ENCODE results near the gene MST1. TPM values are rescaled to one million over a fixed set of nuclear protein-coding genes. Genes with fewer than 3 reads are reported as not detected.

Gene MST1
- total and polyA plus RNA-seq, 2 of the 4 experiments (the other 2 are of a cell fraction), result 1.3 to 13.0 TPM

DNA sequence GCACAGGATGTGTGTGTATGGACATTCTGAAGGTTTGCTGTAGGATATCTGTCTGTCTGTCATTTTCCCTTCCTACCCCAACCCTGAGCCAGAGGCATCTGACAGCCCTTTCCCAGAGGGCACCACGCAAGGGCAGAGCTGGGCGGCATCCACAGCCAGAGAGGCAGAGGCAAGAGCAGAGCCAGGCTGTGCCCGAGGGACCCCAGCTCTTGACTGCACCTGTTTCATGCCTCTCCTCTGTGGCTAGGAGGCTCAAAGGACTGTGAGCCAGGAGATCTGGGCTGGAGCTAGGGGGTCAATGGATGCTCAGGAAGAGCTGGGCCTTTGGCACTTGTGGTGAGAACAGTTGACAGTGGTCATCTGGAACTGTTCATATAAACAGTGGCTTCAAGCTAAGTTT, 19.9 kb downstream of the MST1 start:
- peaks cover 6% of the 10 kb centered on the region; the same call in 1 of the 2 replicates for H3K9me1 ChIP-seq (ENCODE audit: insufficient read depth, low read length)
- peaks cover 3% of the 10 kb centered on the region; the same call in 1 of the 2 replicates for H4K20me1 ChIP-seq (ENCODE audit: insufficient read depth, low read length)
- no peaks in the 10 kb centered on the region for H3K9me3 ChIP-seq (ENCODE audit: control insufficient read depth, insufficient read depth, low read length)
- no TSS peak for BruUV-seq (replicated peaks)
- peaks cover 5 to 9% of the 10 kb centered on the region in 2 experiments; a peak in 3 of 4 replicates for H3K79me1 ChIP-seq (ENCODE audit: low read depth in 1 of 2, low read length in 2 of 2)
- intact Hi-C loops (cut with micrococcal nuclease) (no loop called here), dilution Hi-C loops (cut with HindIII; ENCODE audit: low sequenced_read_pairs, unreplicated experiment) (no loop called here), in situ Hi-C loops (cut with MboI; ENCODE audit: low sequenced_read_pairs) (no loop called here)
- H3K18ac ChIP-seq (ENCODE audit: low read depth, low read length), result no peak overlapping the region
- CTCF ChIA-PET, result interaction anchor here (1.4 kb wide), 1 partner anchor 130 kb away, joined by 6 read pairs; no protein-coding TSS in a partner anchor
- no peak overlapping the region for H3K4me2 ChIP-seq (ENCODE audit: low read depth, low read length)
- no peak overlapping the region for H2BK120ac ChIP-seq (ENCODE audit: low read depth, low read length)
- no peak overlapping the region for H3K4ac ChIP-seq (ENCODE audit: low read depth, low read length)
- H4K8ac ChIP-seq (ENCODE audit: low read depth in 2 of 2, low read length in 2 of 2), result no peak overlapping the region
- H2AK9ac ChIP-seq (replicated peaks; ENCODE audit: low read depth, low read length, poor library complexity), result no peak overlapping the region
- H2BK15ac ChIP-seq (ENCODE audit: low read depth, low read length), result no peak overlapping the region
- H3K9ac ChIP-seq (ENCODE audit: low read depth, low read length), result no peak overlapping the region
- TF ChIP-seq MXI1 (IDR thresholded peaks at IDR 0.05; ENCODE audit: borderline replicate concordance, low read depth, low read length), result no peak
- TF ChIP-seq, protein P1, sequence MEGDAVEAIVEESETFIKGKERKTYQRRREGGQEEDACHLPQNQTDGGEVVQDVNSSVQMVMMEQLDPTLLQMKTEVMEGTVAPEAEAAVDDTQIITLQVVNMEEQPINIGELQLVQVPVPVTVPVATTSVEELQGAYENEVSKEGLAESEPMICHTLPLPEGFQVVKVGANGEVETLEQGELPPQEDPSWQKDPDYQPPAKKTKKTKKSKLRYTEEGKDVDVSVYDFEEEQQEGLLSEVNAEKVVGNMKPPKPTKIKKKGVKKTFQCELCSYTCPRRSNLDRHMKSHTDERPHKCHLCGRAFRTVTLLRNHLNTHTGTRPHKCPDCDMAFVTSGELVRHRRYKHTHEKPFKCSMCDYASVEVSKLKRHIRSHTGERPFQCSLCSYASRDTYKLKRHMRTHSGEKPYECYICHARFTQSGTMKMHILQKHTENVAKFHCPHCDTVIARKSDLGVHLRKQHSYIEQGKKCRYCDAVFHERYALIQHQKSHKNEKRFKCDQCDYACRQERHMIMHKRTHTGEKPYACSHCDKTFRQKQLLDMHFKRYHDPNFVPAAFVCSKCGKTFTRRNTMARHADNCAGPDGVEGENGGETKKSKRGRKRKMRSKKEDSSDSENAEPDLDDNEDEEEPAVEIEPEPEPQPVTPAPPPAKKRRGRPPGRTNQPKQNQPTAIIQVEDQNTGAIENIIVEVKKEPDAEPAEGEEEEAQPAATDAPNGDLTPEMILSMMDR (conservative IDR thresholded peaks at IDR 0.05; ENCODE audit: low read depth, low read length), result no peak
- TF ChIP-seq MAFK (IDR thresholded peaks at IDR 0.05; ENCODE audit: low read depth, low read length), result no peak
- no peak for TF ChIP-seq FOS (IDR thresholded peaks at IDR 0.05; ENCODE audit: low read depth, low read length)
- TF ChIP-seq BHLHE40 (IDR thresholded peaks at IDR 0.05; ENCODE audit: low read depth, low read length), result no peak
- TF ChIP-seq RCOR1 (IDR thresholded peaks at IDR 0.05; ENCODE audit: insufficient replicate concordance, low read length), result no peak
- no peak for TF ChIP-seq NFE2L2 (IDR thresholded peaks at IDR 0.05; ENCODE audit: low read depth, low read length)
- no peak for TF ChIP-seq MAZ (IDR thresholded peaks at IDR 0.05; ENCODE audit: borderline replicate concordance, low read depth, low read length)
- no peak for TF ChIP-seq RAD21 (IDR thresholded peaks at IDR 0.05; ENCODE audit: low read length)
- no peak for TF ChIP-seq USF2 (IDR thresholded peaks at IDR 0.05; ENCODE audit: low read depth, low read length)
- no peak for TF ChIP-seq RFX5 (IDR thresholded peaks at IDR 0.05; ENCODE audit: low read depth, low read length)
- TF ChIP-seq POLR2A (IDR thresholded peaks at IDR 0.05; ENCODE audit: low read depth, low read length), result no peak
- no peak for TF ChIP-seq SMC3 (IDR thresholded peaks at IDR 0.05; ENCODE audit: low read depth, low read length)
- no peak for TF ChIP-seq CEBPB (IDR thresholded peaks at IDR 0.05; ENCODE audit: low read depth, low read length)
- TF ChIP-seq CHD1 (IDR thresholded peaks at IDR 0.05; ENCODE audit: low read depth, low read length), result no peak
- no peak for TF ChIP-seq ELK1 (IDR thresholded peaks at IDR 0.05; ENCODE audit: borderline replicate concordance, low read depth, low read length)
- H3K27me3 ChIP-seq (ENCODE audit: control insufficient read depth, insufficient read depth, low read length), result peaks cover 6% of the 10 kb centered on the region; the same call in 1 of the 2 replicates
- WGBS, 2 experiments (ENCODE audit: extremely low coverage in 2 of 2, insufficient read length in 1 of 2), result 87% methylated on average over 3 of the region's 3 CpGs; no CpG with 5 or more reads in 1 of the 2 experiments
- ATAC-seq (ENCODE audit: low read depth) (no peak), DNase-seq (no peak)
- no peak overlapping the region for H3K27ac ChIP-seq (ENCODE audit: insufficient read depth, low read length)
- no peak overlapping the region for H3K23ac ChIP-seq (ENCODE audit: low read depth, low read length)
- H3K56ac ChIP-seq (ENCODE audit: extremely low read depth, insufficient read depth, low read length), result no peak overlapping the region
- no peak overlapping the region for H4K5ac ChIP-seq (ENCODE audit: low read depth, low read length)
- POLR2A ChIA-PET (ENCODE audit: unreplicated experiment), result no interaction called here
- H2AFZ ChIP-seq (replicated peaks; ENCODE audit: low read length, poor library complexity), result no peak overlapping the region
- H3K14ac ChIP-seq (replicated peaks; ENCODE audit: low read depth, low read length), result no peak overlapping the region
- no peak overlapping the region for H2BK20ac ChIP-seq (ENCODE audit: low read depth, low read length)
- H3K4me3 ChIP-seq (ENCODE audit: insufficient read depth, low read depth, low read length), result no peak overlapping the region
- H4K91ac ChIP-seq (ENCODE audit: insufficient read depth, low read depth, low read length), result no peak overlapping the region
- peaks cover 6% of the 10 kb centered on the region for H3K4me1 ChIP-seq (ENCODE audit: control insufficient read depth, insufficient read depth, low read length)
- no peaks in the 10 kb centered on the region for H3K36me3 ChIP-seq (ENCODE audit: control insufficient read depth, insufficient read depth, low read length)
- no peak overlapping the region for H2AK5ac ChIP-seq (ENCODE audit: low read depth, low read length)
- no peak overlapping the region for H2BK5ac ChIP-seq (ENCODE audit: low read depth, low read length, poor library complexity, severe bottlenecking)
